HepG2 (cell line): ENCODE results near the gene BUD23. TPM values are rescaled to one million over a fixed set of nuclear protein-coding genes. Genes with fewer than 3 reads are reported as not detected.

Source experiments
- ATAC-seq: fragments of 200-7000 bp; cut with Tn5 transposase; 3 replicates; pipeline ENCODE4 v1.9.1; 2020; ENCODE audit warnings: mild to moderate bottlenecking, moderate library complexity
- BruUV-seq: library from RNA; stranded (reverse); fragments of 400-500 nt; replicated peaks from 2 replicates; lab custom pipeline; 2021; lab: Mats Ljungman, UMichigan
- CTCF ChIA-PET: fragments of 300-600 bp; formaldehyde crosslinking; extraction: SDS; loops from one replicate; lab custom pipeline; 2021; ENCODE audit warnings: low total read pairs, inconsistent platforms, low intra/inter-chr PET ratio; lab: Yijun Ruan, JAX
- POLR2A ChIA-PET: fragments of 350-600 bp; sonication (Branson Sonifier 250); formaldehyde crosslinking; loops from one replicate; lab custom pipeline; 2020; ENCODE audit warnings: antibody characterized with exemption, inconsistent platforms; lab: Yijun Ruan, JAX
- DNase-seq: peaks from one replicate; pipeline ENCODE4 v3.0.0-alpha.2; 2015; ENCODE audit warnings: low spot score
- FAIRE-seq: peaks from 3 replicates; lab custom pipeline; 2011; peaks lifted over from hg19 to GRCh38; lab: Jason Lieb, UNC
- H2AFZ ChIP-seq: one replicate; pipeline ENCODE4 v1.6.1; 2011; ENCODE audit warnings: low read length, inconsistent platforms
- H3K27ac ChIP-seq: fragments of 300-600 bp; 3 replicates; pipeline ENCODE4 v1.8.0; 2011; ENCODE audit warnings: mixed run types, mild to moderate bottlenecking, mixed read lengths, low read length, inconsistent platforms; ENCODE audit not compliant: insufficient read depth; ENCODE audit errors: extremely low read length
- H3K27me3 ChIP-seq, 2 experiments: fragments of 200-600 bp in 1 of 2; 2 replicates in 1 of 2; 3 replicates in 1 of 2; pipeline versions ENCODE4 v1.6.0 to v1.8.0; 2011; ENCODE audit warnings: low read length in 2 of 2, mild to moderate bottlenecking in 2 of 2, moderate library complexity in 2 of 2, inconsistent platforms in 1 of 2; ENCODE audit not compliant: insufficient read depth in 2 of 2, control insufficient read depth in 1 of 2
- H3K36me3 ChIP-seq, 2 experiments: fragments of 200-600 bp in 1 of 2; replicated peaks in 1 of 2; 2 replicates in 1 of 2; 3 replicates in 1 of 2; pipeline versions ENCODE4 v1.5.1 to v1.8.0; 2011; ENCODE audit warnings: low read length in 2 of 2, inconsistent platforms in 1 of 2; ENCODE audit not compliant: insufficient read depth in 2 of 2, control insufficient read depth in 1 of 2
- H3K4me1 ChIP-seq: 2 replicates; pipeline ENCODE4 v1.5.1; 2012; ENCODE audit warnings: low read length, inconsistent platforms; ENCODE audit not compliant: insufficient read depth
- H3K4me2 ChIP-seq: 2 replicates; pipeline ENCODE4 v1.6.0; 2011; ENCODE audit warnings: low read depth, low read length, inconsistent platforms
- H3K4me3 ChIP-seq, 3 experiments: fragments of 200-600 bp in 1 of 3; sonication (generic), shearing (Covaris generic) in 1 of 3; replicated peaks in 1 of 3; 2 replicates each; pipeline ENCODE4 v1.5.1; 2011 to 2016; ENCODE audit warnings: low read length in 3 of 3, inconsistent platforms in 2 of 3, low read depth in 2 of 3, mild to moderate bottlenecking in 2 of 3, control low read depth in 1 of 3, mixed read lengths in 1 of 3; ENCODE audit not compliant: insufficient read depth in 1 of 3
- H3K79me2 ChIP-seq: one replicate; pipeline ENCODE4 v1.6.1; 2011; ENCODE audit warnings: low read length, inconsistent platforms; ENCODE audit not compliant: insufficient read depth
- H3K9ac ChIP-seq: 2 replicates; pipeline ENCODE4 v1.6.0; 2011; ENCODE audit warnings: mild to moderate bottlenecking, low read depth, low read length, inconsistent platforms; ENCODE audit not compliant: insufficient read depth
- H3K9me3 ChIP-seq: 2 replicates; pipeline ENCODE4 v1.5.1; 2012; ENCODE audit warnings: mild to moderate bottlenecking, low read length
- H4K20me1 ChIP-seq: 2 replicates; pipeline ENCODE4 v1.6.0; 2011; ENCODE audit warnings: inconsistent platforms, mild to moderate bottlenecking, low read length, moderate library complexity; ENCODE audit not compliant: insufficient read depth
- ARID2 ChIP-seq: sonication (generic); formaldehyde crosslinking; IDR thresholded peaks from 2 replicates; pipeline ENCODE4 v1.8.1; 2022; ENCODE audit warnings: mild to moderate bottlenecking, missing genetic modification reagents, borderline replicate concordance
- KDM1A ChIP-seq: IDR thresholded peaks from 2 replicates; pipeline ENCODE4 v1.6.1; 2016; ENCODE audit warnings: missing compliant biosample characterization
- MEIS2 ChIP-seq: sonication (generic); formaldehyde crosslinking; IDR thresholded peaks from 2 replicates; pipeline ENCODE4 v1.9.0; 2021; ENCODE audit warnings: mild to moderate bottlenecking, missing genetic modification reagents
- NCOA1 ChIP-seq: sonication (generic); formaldehyde crosslinking; IDR thresholded peaks from 2 replicates; pipeline ENCODE4 v1.9.0; 2021; ENCODE audit warnings: missing genetic modification reagents
- ZNF136 ChIP-seq: sonication (generic); formaldehyde crosslinking; IDR thresholded peaks from 2 replicates; pipeline ENCODE4 v1.8.1; 2022; ENCODE audit warnings: low read depth, mild to moderate bottlenecking, moderate library complexity, missing genetic modification reagents
- ZSCAN22 ChIP-seq: sonication (generic); formaldehyde crosslinking; IDR thresholded peaks from 2 replicates; pipeline ENCODE4 v1.4.0; 2020; ENCODE audit warnings: mild to moderate bottlenecking, missing genetic modification reagents
- WGBS: methylation state at CpG from one replicate; pipeline ENCODE4 v1.1.6; 2017; ENCODE audit warnings: low lambda C conversion rate; 5-methylcytosine and 5-hydroxymethylcytosine counted together
- in situ Hi-C: cut with HindIII; loops from 2 replicates; pipeline ENCODE4 v1.10.0; 2017; ENCODE audit warnings: low pct_unique_long_range_greater_than_20kb; ENCODE audit not compliant: extremely low pct_ligation_motif_present
- intact Hi-C: fragments of 100-400 bp; cut with micrococcal nuclease; formaldehyde crosslinking; loops from one replicate; pipeline ENCODE4 v1.10.0; 2022; ENCODE audit not compliant: unreplicated experiment
- polyA plus RNA-seq, 8 experiments: library from polyadenylated mRNA; depleted of rRNA in 3 of 8; stranded (reverse) in 7 of 8; unstranded in 1 of 8; fragments of >200 nt; fragmentation: Illumina TruSeq in 4 of 8; extraction: Trizol in 4 of 8; gene quantifications; 2 replicates each; pipeline versions ENCODE4 v1.2.1 to v1.2.3, GENCODE V29; 2011 to 2016; ENCODE audit warnings: low read depth in 4 of 8, missing spikeins in 1 of 8, mixed read lengths in 1 of 8; ENCODE audit not compliant: insufficient read depth in 1 of 8
- total RNA-seq, 5 experiments: library from RNA; depleted of rRNA; stranded (reverse); fragments of >200 nt; fragmentation: Illumina TruSeq; extraction: Trizol; gene quantifications; 2 replicates each; pipeline ENCODE4 v1.2.3, GENCODE V29; 2016; ENCODE audit warnings: low read depth in 1 of 5
- TF ChIP-seq, protein P1 (sequence below): sonication (generic); formaldehyde crosslinking; IDR thresholded peaks from 2 replicates; pipeline ENCODE4 v1.5.0; 2020; ENCODE audit warnings: mild to moderate bottlenecking, missing genetic modification reagents, borderline replicate concordance
- TF ChIP-seq, protein P2 (sequence below): sonication (generic); formaldehyde crosslinking; IDR thresholded peaks from 2 replicates; pipeline ENCODE4 v1.4.0; 2020; ENCODE audit warnings: missing genetic modification reagents
- TF ChIP-seq, protein P3 (sequence below): sonication (generic); formaldehyde crosslinking; IDR thresholded peaks from 2 replicates; pipeline ENCODE4 v1.5.1; 2020; ENCODE audit warnings: mild to moderate bottlenecking, missing genetic modification reagents, borderline replicate concordance
- TF ChIP-seq, protein P4 (sequence below): sonication (generic); formaldehyde crosslinking; IDR thresholded peaks from 2 replicates; pipeline ENCODE4 v1.4.0; 2020; ENCODE audit warnings: missing genetic modification reagents; ENCODE audit errors: not compliant biosample characterization
- TF ChIP-seq, protein P5 (sequence below): sonication (generic); formaldehyde crosslinking; IDR thresholded peaks from 2 replicates; pipeline ENCODE4 v1.5.0; 2020; ENCODE audit warnings: missing genetic modification reagents

The BUD23 gene
- total and polyA plus RNA-seq, 2 of the 13 experiments (the other 11 are each of a cell fraction or from before 2014, with no cell fraction given) = 47.5 to 54.5 TPM

DNA sequence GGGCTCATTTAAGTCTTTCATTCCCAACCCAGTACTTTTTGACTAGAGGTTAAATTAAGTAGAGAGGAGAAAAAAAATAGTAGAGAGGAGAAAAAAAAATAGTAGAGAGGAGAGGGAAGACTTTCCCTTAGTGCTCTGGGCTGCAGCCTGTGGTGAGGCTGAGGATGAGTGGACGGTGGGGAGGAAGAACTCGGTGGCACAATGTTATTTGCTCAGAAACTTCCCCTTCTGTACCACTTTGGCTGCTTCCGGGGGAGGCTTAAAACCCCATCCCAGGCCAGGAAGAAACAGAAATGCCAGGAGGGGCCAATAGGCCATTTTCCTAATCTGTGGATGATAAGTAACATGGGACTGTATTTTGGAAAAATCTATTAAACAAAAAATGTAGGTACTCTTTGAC is 44.5 kb upstream of the BUD23 start:
- ChIA-PET CTCF (no interaction called here), POLR2A (no interaction called here)
- no peak for DNase-seq
- Histone ChIP-seq H3K27me3 (no peaks in the 10 kb centered on the region), H2AFZ (no peak overlapping the region), H3K9me3 (peaks cover 12% of the 10 kb centered on the region), H3K4me1 (no peaks in the 10 kb centered on the region), H3K4me2 (no peak overlapping the region), H4K20me1 (no peaks in the 10 kb centered on the region), H3K36me3 (no peaks in the 10 kb centered on the region), H3K4me3 (no peak overlapping the region), H3K9ac (no peak overlapping the region), H3K79me2 (no peaks in the 10 kb centered on the region), H3K27ac (no peak overlapping the region)
- 65% methylated on average over 3 of the region's 3 CpGs for WGBS
- BruUV-seq = no TSS peak
- no peak for FAIRE-seq
- in situ Hi-C loops (no loop called here), intact Hi-C loops (no loop called here)
- no peak for ATAC-seq
- TF ChIP-seq, protein P1, sequence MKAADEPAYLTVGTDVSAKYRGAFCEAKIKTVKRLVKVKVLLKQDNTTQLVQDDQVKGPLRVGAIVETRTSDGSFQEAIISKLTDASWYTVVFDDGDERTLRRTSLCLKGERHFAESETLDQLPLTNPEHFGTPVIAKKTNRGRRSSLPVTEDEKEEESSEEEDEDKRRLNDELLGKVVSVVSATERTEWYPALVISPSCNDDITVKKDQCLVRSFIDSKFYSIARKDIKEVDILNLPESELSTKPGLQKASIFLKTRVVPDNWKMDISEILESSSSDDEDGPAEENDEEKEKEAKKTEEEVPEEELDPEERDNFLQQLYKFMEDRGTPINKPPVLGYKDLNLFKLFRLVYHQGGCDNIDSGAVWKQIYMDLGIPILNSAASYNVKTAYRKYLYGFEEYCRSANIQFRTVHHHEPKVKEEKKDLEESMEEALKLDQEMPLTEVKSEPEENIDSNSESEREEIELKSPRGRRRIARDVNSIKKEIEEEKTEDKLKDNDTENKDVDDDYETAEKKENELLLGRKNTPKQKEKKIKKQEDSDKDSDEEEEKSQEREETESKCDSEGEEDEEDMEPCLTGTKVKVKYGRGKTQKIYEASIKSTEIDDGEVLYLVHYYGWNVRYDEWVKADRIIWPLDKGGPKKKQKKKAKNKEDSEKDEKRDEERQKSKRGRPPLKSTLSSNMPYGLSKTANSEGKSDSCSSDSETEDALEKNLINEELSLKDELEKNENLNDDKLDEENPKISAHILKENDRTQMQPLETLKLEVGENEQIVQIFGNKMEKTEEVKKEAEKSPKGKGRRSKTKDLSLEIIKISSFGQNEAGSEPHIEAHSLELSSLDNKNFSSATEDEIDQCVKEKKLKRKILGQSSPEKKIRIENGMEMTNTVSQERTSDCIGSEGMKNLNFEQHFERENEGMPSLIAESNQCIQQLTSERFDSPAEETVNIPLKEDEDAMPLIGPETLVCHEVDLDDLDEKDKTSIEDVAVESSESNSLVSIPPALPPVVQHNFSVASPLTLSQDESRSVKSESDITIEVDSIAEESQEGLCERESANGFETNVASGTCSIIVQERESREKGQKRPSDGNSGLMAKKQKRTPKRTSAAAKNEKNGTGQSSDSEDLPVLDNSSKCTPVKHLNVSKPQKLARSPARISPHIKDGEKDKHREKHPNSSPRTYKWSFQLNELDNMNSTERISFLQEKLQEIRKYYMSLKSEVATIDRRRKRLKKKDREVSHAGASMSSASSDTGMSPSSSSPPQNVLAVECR (CRISPR knock-in tag) = no peak
- TF ChIP-seq, protein P2, sequence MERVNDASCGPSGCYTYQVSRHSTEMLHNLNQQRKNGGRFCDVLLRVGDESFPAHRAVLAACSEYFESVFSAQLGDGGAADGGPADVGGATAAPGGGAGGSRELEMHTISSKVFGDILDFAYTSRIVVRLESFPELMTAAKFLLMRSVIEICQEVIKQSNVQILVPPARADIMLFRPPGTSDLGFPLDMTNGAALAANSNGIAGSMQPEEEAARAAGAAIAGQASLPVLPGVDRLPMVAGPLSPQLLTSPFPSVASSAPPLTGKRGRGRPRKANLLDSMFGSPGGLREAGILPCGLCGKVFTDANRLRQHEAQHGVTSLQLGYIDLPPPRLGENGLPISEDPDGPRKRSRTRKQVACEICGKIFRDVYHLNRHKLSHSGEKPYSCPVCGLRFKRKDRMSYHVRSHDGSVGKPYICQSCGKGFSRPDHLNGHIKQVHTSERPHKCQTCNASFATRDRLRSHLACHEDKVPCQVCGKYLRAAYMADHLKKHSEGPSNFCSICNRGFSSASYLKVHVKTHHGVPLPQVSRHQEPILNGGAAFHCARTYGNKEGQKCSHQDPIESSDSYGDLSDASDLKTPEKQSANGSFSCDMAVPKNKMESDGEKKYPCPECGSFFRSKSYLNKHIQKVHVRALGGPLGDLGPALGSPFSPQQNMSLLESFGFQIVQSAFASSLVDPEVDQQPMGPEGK = no peak
- TF ChIP-seq ZNF136 (CRISPR knock-in tag) (no peak), MEIS2 (no peak), NCOA1 (CRISPR knock-in tag) (no peak), ZSCAN22 (CRISPR knock-in tag) (no peak), KDM1A (no peak), ARID2 (no peak)
- TF ChIP-seq, protein P3, sequence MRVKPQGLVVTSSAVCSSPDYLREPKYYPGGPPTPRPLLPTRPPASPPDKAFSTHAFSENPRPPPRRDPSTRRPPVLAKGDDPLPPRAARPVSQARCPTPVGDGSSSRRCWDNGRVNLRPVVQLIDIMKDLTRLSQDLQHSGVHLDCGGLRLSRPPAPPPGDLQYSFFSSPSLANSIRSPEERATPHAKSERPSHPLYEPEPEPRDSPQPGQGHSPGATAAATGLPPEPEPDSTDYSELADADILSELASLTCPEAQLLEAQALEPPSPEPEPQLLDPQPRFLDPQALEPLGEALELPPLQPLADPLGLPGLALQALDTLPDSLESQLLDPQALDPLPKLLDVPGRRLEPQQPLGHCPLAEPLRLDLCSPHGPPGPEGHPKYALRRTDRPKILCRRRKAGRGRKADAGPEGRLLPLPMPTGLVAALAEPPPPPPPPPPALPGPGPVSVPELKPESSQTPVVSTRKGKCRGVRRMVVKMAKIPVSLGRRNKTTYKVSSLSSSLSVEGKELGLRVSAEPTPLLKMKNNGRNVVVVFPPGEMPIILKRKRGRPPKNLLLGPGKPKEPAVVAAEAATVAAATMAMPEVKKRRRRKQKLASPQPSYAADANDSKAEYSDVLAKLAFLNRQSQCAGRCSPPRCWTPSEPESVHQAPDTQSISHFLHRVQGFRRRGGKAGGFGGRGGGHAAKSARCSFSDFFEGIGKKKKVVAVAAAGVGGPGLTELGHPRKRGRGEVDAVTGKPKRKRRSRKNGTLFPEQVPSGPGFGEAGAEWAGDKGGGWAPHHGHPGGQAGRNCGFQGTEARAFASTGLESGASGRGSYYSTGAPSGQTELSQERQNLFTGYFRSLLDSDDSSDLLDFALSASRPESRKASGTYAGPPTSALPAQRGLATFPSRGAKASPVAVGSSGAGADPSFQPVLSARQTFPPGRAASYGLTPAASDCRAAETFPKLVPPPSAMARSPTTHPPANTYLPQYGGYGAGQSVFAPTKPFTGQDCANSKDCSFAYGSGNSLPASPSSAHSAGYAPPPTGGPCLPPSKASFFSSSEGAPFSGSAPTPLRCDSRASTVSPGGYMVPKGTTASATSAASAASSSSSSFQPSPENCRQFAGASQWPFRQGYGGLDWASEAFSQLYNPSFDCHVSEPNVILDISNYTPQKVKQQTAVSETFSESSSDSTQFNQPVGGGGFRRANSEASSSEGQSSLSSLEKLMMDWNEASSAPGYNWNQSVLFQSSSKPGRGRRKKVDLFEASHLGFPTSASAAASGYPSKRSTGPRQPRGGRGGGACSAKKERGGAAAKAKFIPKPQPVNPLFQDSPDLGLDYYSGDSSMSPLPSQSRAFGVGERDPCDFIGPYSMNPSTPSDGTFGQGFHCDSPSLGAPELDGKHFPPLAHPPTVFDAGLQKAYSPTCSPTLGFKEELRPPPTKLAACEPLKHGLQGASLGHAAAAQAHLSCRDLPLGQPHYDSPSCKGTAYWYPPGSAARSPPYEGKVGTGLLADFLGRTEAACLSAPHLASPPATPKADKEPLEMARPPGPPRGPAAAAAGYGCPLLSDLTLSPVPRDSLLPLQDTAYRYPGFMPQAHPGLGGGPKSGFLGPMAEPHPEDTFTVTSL (CRISPR knock-in tag) = no peak
- TF ChIP-seq, protein P4, sequence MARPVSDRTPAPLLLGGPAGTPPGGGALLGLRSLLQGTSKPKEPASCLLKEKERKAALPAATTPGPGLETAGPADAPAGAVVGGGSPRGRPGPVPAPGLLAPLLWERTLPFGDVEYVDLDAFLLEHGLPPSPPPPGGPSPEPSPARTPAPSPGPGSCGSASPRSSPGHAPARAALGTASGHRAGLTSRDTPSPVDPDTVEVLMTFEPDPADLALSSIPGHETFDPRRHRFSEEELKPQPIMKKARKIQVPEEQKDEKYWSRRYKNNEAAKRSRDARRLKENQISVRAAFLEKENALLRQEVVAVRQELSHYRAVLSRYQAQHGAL (CRISPR knock-in tag) = no peak
- TF ChIP-seq, protein P5, sequence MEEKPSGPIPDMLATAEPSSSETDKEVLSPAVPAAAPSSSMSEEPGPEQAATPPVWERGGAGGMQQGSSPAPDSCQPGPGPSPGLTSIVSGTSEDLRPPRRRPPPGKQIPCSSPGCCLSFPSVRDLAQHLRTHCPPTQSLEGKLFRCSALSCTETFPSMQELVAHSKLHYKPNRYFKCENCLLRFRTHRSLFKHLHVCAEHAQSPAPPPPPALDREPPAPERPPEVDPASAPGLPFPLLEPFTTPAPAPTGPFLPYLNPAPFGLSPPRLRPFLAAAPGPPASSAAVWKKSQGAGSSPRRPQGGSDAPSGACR (CRISPR knock-in tag) = no peak
